ENCODE results near the gene PCDHA2. TPM values are rescaled to one million over a fixed set of nuclear protein-coding genes. Genes with fewer than 3 reads are reported as not detected.

PCDHA2 gene
- total RNA-seq, 1 experiment from 2014 or later, result 2.4 TPM

GRCh38 chr5:140821375-140822280, 27.0 kb downstream of the PCDHA2 start, which contains the start of gene PCDHA5:
Gene PCDHA5, plus strand, starts transcription at chr5:140821613.
- Mint-ChIP-seq H3K4me3 (peak within 1 kb of the TSS; percentile 30; the same call in 1 of the 2 replicates), H3K27me3 (ENCODE audit: low read depth) (no peaks in the 10 kb centered on the region), H3K9me3 (no peaks in the 10 kb centered on the region), H3K4me1 (no peaks in the 10 kb centered on the region), H3K36me3 (no peaks in the 10 kb centered on the region), H3K27ac (no peak within 1 kb of the TSS)
- TF ChIP-seq PRRX2 (CRISPR knock-in tag; IDR thresholded peaks at IDR 0.05), result no peak
- TF ChIP-seq, protein P1, sequence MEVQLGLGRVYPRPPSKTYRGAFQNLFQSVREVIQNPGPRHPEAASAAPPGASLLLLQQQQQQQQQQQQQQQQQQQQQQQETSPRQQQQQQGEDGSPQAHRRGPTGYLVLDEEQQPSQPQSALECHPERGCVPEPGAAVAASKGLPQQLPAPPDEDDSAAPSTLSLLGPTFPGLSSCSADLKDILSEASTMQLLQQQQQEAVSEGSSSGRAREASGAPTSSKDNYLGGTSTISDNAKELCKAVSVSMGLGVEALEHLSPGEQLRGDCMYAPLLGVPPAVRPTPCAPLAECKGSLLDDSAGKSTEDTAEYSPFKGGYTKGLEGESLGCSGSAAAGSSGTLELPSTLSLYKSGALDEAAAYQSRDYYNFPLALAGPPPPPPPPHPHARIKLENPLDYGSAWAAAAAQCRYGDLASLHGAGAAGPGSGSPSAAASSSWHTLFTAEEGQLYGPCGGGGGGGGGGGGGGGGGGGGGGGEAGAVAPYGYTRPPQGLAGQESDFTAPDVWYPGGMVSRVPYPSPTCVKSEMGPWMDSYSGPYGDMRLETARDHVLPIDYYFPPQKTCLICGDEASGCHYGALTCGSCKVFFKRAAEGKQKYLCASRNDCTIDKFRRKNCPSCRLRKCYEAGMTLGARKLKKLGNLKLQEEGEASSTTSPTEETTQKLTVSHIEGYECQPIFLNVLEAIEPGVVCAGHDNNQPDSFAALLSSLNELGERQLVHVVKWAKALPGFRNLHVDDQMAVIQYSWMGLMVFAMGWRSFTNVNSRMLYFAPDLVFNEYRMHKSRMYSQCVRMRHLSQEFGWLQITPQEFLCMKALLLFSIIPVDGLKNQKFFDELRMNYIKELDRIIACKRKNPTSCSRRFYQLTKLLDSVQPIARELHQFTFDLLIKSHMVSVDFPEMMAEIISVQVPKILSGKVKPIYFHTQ (CRISPR knock-in tag; IDR thresholded peaks at IDR 0.05), result no peak
- no peak for TF ChIP-seq SMAD3 (CRISPR knock-in tag; IDR thresholded peaks at IDR 0.05; ENCODE audit: borderline replicate concordance)
- no peak for TF ChIP-seq ZNF138 (CRISPR knock-in tag; conservative IDR thresholded peaks at IDR 0.05)
- no peak for TF ChIP-seq ZNF317 (CRISPR knock-in tag; IDR thresholded peaks at IDR 0.05; ENCODE audit: borderline replicate concordance, low read depth)
- TF ChIP-seq, protein P2, sequence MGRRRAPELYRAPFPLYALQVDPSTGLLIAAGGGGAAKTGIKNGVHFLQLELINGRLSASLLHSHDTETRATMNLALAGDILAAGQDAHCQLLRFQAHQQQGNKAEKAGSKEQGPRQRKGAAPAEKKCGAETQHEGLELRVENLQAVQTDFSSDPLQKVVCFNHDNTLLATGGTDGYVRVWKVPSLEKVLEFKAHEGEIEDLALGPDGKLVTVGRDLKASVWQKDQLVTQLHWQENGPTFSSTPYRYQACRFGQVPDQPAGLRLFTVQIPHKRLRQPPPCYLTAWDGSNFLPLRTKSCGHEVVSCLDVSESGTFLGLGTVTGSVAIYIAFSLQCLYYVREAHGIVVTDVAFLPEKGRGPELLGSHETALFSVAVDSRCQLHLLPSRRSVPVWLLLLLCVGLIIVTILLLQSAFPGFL (CRISPR knock-in tag; IDR thresholded peaks at IDR 0.05; ENCODE audit: borderline replicate concordance), result no peak
- TF ChIP-seq MAX (CRISPR knock-in tag; IDR thresholded peaks at IDR 0.05), result no peak
- TF ChIP-seq E2F1 (CRISPR knock-in tag; IDR thresholded peaks at IDR 0.05), result no peak
- no peak for TF ChIP-seq FOXJ3 (CRISPR knock-in tag; IDR thresholded peaks at IDR 0.05; ENCODE audit: borderline replicate concordance)
- TF ChIP-seq ZNF232 (CRISPR knock-in tag; IDR thresholded peaks at IDR 0.05), result no peak
- TF ChIP-seq, protein P3, sequence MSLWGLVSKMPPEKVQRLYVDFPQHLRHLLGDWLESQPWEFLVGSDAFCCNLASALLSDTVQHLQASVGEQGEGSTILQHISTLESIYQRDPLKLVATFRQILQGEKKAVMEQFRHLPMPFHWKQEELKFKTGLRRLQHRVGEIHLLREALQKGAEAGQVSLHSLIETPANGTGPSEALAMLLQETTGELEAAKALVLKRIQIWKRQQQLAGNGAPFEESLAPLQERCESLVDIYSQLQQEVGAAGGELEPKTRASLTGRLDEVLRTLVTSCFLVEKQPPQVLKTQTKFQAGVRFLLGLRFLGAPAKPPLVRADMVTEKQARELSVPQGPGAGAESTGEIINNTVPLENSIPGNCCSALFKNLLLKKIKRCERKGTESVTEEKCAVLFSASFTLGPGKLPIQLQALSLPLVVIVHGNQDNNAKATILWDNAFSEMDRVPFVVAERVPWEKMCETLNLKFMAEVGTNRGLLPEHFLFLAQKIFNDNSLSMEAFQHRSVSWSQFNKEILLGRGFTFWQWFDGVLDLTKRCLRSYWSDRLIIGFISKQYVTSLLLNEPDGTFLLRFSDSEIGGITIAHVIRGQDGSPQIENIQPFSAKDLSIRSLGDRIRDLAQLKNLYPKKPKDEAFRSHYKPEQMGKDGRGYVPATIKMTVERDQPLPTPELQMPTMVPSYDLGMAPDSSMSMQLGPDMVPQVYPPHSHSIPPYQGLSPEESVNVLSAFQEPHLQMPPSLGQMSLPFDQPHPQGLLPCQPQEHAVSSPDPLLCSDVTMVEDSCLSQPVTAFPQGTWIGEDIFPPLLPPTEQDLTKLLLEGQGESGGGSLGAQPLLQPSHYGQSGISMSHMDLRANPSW (CRISPR knock-in tag; conservative IDR thresholded peaks at IDR 0.05; ENCODE audit: low read depth), result no peak
- no peak for TF ChIP-seq ZNF512 (CRISPR knock-in tag; IDR thresholded peaks at IDR 0.05; ENCODE audit: borderline replicate concordance)
- TF ChIP-seq ESRRA (CRISPR knock-in tag; IDR thresholded peaks at IDR 0.05; ENCODE audit: borderline replicate concordance), result no peak
- TF ChIP-seq OVOL2 (CRISPR knock-in tag; IDR thresholded peaks at IDR 0.05; ENCODE audit: borderline replicate concordance), result no peak
- TF ChIP-seq NR1H2 (CRISPR knock-in tag; IDR thresholded peaks at IDR 0.05), result no peak
- TF ChIP-seq FOXP1 (CRISPR knock-in tag; IDR thresholded peaks at IDR 0.05; ENCODE audit: borderline replicate concordance), result no peak
- ChIA-PET CTCF (interaction anchor here (0.8 to 7.4 kb wide), 10 partner anchors 12 to 230 kb away, joined by 3 to 61 read pairs (median 4); partner anchors contain the start of genes PCDHA1, PCDHA10, PCDHA4 and PCDHA8), POLR2A (no interaction called here)
- DNase-seq (ENCODE audit: low spot score) (no peak), ATAC-seq (no peak)

All from WTC11 (cell line).